ENCODE data around the gene HLA-DOB.
A peak's percentile ranks its signal among the peaks of the same experiment; 100 is the strongest.

Gene HLA-DOB

GRCh38 chr6:32844839-32845383, 28.1 kb upstream of the HLA-DOB start:
- H3K9me3 ChIP-seq: no peaks in the 10 kb centered on the region; the same call in 1 of the 2 replicates
- H3K36me3 ChIP-seq: peaks cover 61% of the 10 kb centered on the region
- H4K20me1 ChIP-seq: no peaks in the 10 kb centered on the region
- H3K4me2 ChIP-seq: peak overlapping the region; percentile 94
- peak overlapping the region; percentile 83 for H3K4me3 ChIP-seq
- peak overlapping the region; percentile 92 for H3K9ac ChIP-seq
- no peak for TF ChIP-seq Cebpa-rat (IDR thresholded peaks at IDR 0.05)
- no peaks in the 10 kb centered on the region for H3K27me3 ChIP-seq
- peak overlapping the region; percentile 97 for H3K27ac ChIP-seq
- H3K4me1 ChIP-seq: peaks cover 68% of the 10 kb centered on the region

- H3K4me3 ChIP-seq: peak within 1 kb of the TSS; percentile 83
- no peaks in the 10 kb centered on the region for H3K27me3 ChIP-seq
- H4K20me1 ChIP-seq: no peaks in the 10 kb centered on the region
- peak within 1 kb of the TSS; percentile 92 for H3K9ac ChIP-seq
- H3K27ac ChIP-seq: peak within 1 kb of the TSS; percentile 97
- H3K9me3 ChIP-seq: no peaks in the 10 kb centered on the region; the same call in 1 of the 2 replicates
- no peak for TF ChIP-seq Cebpa-rat (IDR thresholded peaks at IDR 0.05)
- peaks cover 75% of the 10 kb centered on the region for H3K4me1 ChIP-seq
- peak within 1 kb of the TSS; percentile 94 for H3K4me2 ChIP-seq
- H3K36me3 ChIP-seq: peaks cover 54% of the 10 kb centered on the region
Measured at GRCh38 chr6:32843979-32844838, 27.4 kb upstream of the HLA-DOB start, which contains the start of gene PSMB8. PSMB8 (minus strand) TSS chr6:32844047; CDS start chr6:32843996, 51 bp downstream.

GRCh38 chr6:32843331-32843978, 26.7 kb upstream of the HLA-DOB start:
- peaks cover 47% of the 10 kb centered on the region for H3K36me3 ChIP-seq
- H3K4me2 ChIP-seq: peak overlapping the region; percentile 94
- H3K4me3 ChIP-seq: peak overlapping the region; percentile 83
- no peaks in the 10 kb centered on the region for H3K27me3 ChIP-seq
- peaks cover 79% of the 10 kb centered on the region for H3K4me1 ChIP-seq
- peak overlapping the region; percentile 92 for H3K9ac ChIP-seq
- H3K9me3 ChIP-seq: no peaks in the 10 kb centered on the region; the same call in 1 of the 2 replicates
- peak overlapping the region; percentile 97 for H3K27ac ChIP-seq
- TF ChIP-seq Cebpa-rat (IDR thresholded peaks at IDR 0.05): no peak
- no peaks in the 10 kb centered on the region for H4K20me1 ChIP-seq

- H3K4me3 ChIP-seq: peak overlapping the region; percentile 83
- no peaks in the 10 kb centered on the region for H3K27me3 ChIP-seq
- H3K9ac ChIP-seq: peak overlapping the region; percentile 92
- no peaks in the 10 kb centered on the region for H4K20me1 ChIP-seq
- H3K4me2 ChIP-seq: peak overlapping the region; percentile 94
- H3K4me1 ChIP-seq: peaks cover 74% of the 10 kb centered on the region
- H3K36me3 ChIP-seq: peaks cover 39% of the 10 kb centered on the region
- H3K9me3 ChIP-seq: no peaks in the 10 kb centered on the region
- peak overlapping the region; percentile 97 for H3K27ac ChIP-seq
- no peak for TF ChIP-seq Cebpa-rat (IDR thresholded peaks at IDR 0.05)
Measured at GRCh38 chr6:32842690-32843089, 25.9 kb upstream of the HLA-DOB start.

GRCh38 chr6:32842021-32842650, 25.3 kb upstream of the HLA-DOB start:
- H3K27me3 ChIP-seq: no peaks in the 10 kb centered on the region
- TF ChIP-seq Cebpa-rat (IDR thresholded peaks at IDR 0.05): no peak
- peaks cover 33% of the 10 kb centered on the region for H3K36me3 ChIP-seq
- peak overlapping the region; percentile 83 for H3K4me3 ChIP-seq
- H3K4me1 ChIP-seq: peaks cover 75% of the 10 kb centered on the region
- no peaks in the 10 kb centered on the region for H3K9me3 ChIP-seq
- peak overlapping the region; percentile 94 for H3K4me2 ChIP-seq
- no peaks in the 10 kb centered on the region for H4K20me1 ChIP-seq
- H3K9ac ChIP-seq: peak overlapping the region; percentile 92
- peak overlapping the region; percentile 97; the same call in 1 of the 2 replicates for H3K27ac ChIP-seq

GRCh38 chr6:32840604-32841246, 23.9 kb upstream of the HLA-DOB start:
- no peak for TF ChIP-seq Cebpa-rat (IDR thresholded peaks at IDR 0.05)
- Histone ChIP-seq H3K4me1 (peaks cover 75% of the 10 kb centered on the region), H3K4me3 (no peak overlapping the region), H3K27me3 (no peaks in the 10 kb centered on the region), H3K4me2 (peak overlapping the region; percentile 94), H3K9ac (peak overlapping the region; percentile 36; the same call in 1 of the 2 replicates), H3K9me3 (no peaks in the 10 kb centered on the region), H4K20me1 (no peaks in the 10 kb centered on the region), H3K27ac (peak overlapping the region; percentile 49), H3K36me3 (peaks cover 23% of the 10 kb centered on the region)

GRCh38 chr6:32839356-32839755, 22.6 kb upstream of the HLA-DOB start:
- H3K9ac ChIP-seq: no peak overlapping the region

GRCh38 chr6:32838114-32838958, 21.5 kb upstream of the HLA-DOB start, which contains the start of gene TAP2:
TAP2 (minus strand) TSS chr6:32838739; CDS start chr6:32838233, 506 bp downstream.
- TF ChIP-seq Cebpa-rat (IDR thresholded peaks at IDR 0.05): no peak
- H3K27ac ChIP-seq: peak within 1 kb of the TSS; percentile 89
- H3K4me1 ChIP-seq: peaks cover 68% of the 10 kb centered on the region
- H4K20me1 ChIP-seq: no peaks in the 10 kb centered on the region
- peaks cover 47% of the 10 kb centered on the region for H3K36me3 ChIP-seq
- peak within 1 kb of the TSS; percentile 99 for H3K4me2 ChIP-seq
- no peaks in the 10 kb centered on the region for H3K27me3 ChIP-seq
- H3K9me3 ChIP-seq: no peaks in the 10 kb centered on the region
- H3K9ac ChIP-seq: peak within 1 kb of the TSS; percentile 88
- peak within 1 kb of the TSS; percentile 77 for H3K4me3 ChIP-seq

More at GRCh38 chr6:32839356-32839755, 22.6 kb upstream of the HLA-DOB start:
- H3K9me3 ChIP-seq: no peaks in the 10 kb centered on the region
- H4K20me1 ChIP-seq: no peaks in the 10 kb centered on the region
- no peaks in the 10 kb centered on the region for H3K27me3 ChIP-seq
- no peak for TF ChIP-seq Cebpa-rat (IDR thresholded peaks at IDR 0.05)
- H3K36me3 ChIP-seq: peaks cover 37% of the 10 kb centered on the region
- H3K27ac ChIP-seq: no peak overlapping the region
- H3K4me2 ChIP-seq: peak overlapping the region; percentile 94
- H3K4me3 ChIP-seq: no peak overlapping the region
- H3K4me1 ChIP-seq: peaks cover 68% of the 10 kb centered on the region
